Measurements from ENCODE around the gene PCBP3. TPM values are rescaled to one million over a fixed set of nuclear protein-coding genes. Genes with fewer than 3 reads are reported as not detected.
"Not testable (repeated sequence)": the region's sequence is repeated elsewhere in the genome, so short reads cannot be mapped to it uniquely, and the experiment has no call there.

Gene PCBP3
- total RNA-seq, 1 donor from 2014 or later = 5.0 TPM

DNA sequence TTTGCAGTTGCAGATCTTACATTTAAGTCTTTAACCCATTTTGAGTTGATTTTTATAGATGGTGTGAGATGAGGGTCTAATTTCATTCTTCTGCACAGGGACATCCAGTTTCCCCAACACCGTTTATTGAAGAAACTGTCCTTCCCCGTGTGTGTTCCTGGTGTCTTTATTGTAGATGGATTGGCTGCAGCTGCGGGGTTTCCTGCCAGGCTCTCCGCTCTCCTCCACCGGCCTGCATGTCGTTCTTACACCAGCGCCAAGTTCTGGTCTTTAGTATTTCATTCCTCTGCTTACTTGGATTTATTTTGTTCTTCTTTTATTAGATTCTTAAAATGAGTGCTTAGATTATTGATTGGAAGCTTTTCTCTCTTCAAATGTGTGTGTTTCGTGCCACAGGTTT lies 239.1 kb downstream of the PCBP3 start:
- no peak for DNase-seq (ENCODE audit: low spot score in 2 of 2, unreplicated experiment in 2 of 2)
- H3K9me3 Mint-ChIP-seq = no peaks in the 10 kb centered on the region
- no peaks in the 10 kb centered on the region for H3K36me3 Mint-ChIP-seq
- H3K27ac Mint-ChIP-seq = no peak overlapping the region
- peaks cover 5% of the 10 kb centered on the region for H3K27me3 Mint-ChIP-seq (ENCODE audit: low read depth)
- H3K4me3 Mint-ChIP-seq = no peak overlapping the region
- peaks cover 23% of the 10 kb centered on the region for H3K4me1 Mint-ChIP-seq
- TF ChIP-seq, protein P1, sequence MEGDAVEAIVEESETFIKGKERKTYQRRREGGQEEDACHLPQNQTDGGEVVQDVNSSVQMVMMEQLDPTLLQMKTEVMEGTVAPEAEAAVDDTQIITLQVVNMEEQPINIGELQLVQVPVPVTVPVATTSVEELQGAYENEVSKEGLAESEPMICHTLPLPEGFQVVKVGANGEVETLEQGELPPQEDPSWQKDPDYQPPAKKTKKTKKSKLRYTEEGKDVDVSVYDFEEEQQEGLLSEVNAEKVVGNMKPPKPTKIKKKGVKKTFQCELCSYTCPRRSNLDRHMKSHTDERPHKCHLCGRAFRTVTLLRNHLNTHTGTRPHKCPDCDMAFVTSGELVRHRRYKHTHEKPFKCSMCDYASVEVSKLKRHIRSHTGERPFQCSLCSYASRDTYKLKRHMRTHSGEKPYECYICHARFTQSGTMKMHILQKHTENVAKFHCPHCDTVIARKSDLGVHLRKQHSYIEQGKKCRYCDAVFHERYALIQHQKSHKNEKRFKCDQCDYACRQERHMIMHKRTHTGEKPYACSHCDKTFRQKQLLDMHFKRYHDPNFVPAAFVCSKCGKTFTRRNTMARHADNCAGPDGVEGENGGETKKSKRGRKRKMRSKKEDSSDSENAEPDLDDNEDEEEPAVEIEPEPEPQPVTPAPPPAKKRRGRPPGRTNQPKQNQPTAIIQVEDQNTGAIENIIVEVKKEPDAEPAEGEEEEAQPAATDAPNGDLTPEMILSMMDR (IDR thresholded peaks at IDR 0.05; ENCODE audit: unreplicated experiment) = no peak

DNA sequence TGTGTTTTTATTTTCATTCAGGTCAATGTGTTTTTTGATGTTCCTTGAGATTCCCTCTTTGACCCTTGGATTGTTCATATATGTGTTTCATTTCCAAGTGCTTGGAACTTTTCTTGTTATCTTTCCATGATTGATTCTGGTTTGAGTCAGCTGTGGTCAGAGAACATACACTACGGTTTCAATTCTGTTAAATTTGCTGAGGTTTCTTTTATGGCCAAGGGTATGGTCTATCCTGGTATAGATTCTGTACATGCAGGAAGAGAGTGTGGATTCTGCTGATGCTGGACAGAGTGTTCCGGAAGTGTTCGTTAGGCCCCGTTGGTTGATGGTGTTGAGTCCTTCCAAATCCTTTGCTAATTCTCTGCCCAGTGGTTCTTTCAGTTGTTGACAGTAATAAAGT lies 239.6 kb downstream of the PCBP3 start:
- TF ChIP-seq, protein P1 (IDR thresholded peaks at IDR 0.05; ENCODE audit: unreplicated experiment) = no peak
- no peak for DNase-seq (ENCODE audit: low spot score in 2 of 2, unreplicated experiment in 2 of 2)
- Mint-ChIP-seq H3K9me3 (no peaks in the 10 kb centered on the region), H3K4me1 (peaks cover 24% of the 10 kb centered on the region), H3K27me3 (ENCODE audit: low read depth) (peaks cover 5% of the 10 kb centered on the region), H3K4me3 (no peak overlapping the region), H3K27ac (no peak overlapping the region), H3K36me3 (no peaks in the 10 kb centered on the region)

DNA sequence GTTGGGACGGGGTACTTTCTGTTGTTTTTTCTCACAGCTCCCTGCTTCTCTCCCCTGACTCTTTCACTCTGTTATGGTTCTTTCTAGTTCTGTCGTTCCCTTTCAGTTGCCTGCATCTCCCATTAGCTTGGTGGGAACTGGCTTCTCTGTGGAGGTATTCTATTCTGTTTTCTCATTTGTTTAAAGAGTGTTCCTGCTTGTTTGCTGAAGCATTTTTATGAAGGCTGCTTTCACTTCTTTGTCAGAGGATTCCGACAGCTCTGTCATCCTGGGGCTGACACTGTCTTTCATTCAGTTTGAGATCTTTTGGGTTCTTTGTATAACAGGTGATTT lies 242.0 kb downstream of the PCBP3 start:
- H3K27me3 Mint-ChIP-seq (ENCODE audit: low read depth) = peaks cover 10% of the 10 kb centered on the region

DNA sequence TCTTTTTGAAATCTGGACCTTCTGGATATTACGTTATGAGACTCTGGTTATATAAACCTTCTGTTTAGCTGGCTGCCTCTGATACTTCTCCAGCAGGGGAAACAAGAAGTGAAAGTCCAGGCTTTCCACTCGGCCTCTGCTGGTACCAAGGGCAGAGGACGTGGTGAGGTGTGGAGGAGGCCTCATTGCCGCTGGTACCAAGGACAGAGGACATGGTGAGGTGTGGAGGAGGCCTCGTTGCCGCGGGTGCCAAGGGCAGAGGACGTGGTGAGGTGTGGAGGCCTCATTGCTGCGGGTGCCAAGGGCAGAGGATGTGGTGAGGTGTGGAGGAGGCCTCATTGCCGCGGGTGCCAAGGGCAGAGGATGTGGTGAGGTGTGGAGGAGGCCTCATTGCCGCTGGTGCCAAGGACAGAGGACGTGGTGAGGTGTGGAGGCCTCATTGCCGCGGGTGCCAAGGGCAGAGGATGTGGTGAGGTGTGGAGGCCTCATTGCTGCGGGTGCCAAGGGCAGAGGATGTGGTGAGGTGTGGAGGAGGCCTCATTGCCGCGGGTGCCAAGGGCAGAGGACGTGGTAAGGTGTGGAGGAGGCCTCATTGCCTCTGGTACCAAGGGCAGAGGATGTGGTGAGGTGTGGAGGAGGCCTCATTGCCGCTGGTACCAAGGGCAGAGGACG lies 242.5 kb downstream of the PCBP3 start:
- Mint-ChIP-seq H3K27me3 (ENCODE audit: low read depth) (peaks cover 15% of the 10 kb centered on the region), H3K4me1 (peaks cover 18% of the 10 kb centered on the region)
- not testable (repeated sequence) for H3K9me3 Mint-ChIP-seq; H3K36me3 Mint-ChIP-seq; DNase-seq (ENCODE audit: low spot score in 2 of 2, unreplicated experiment in 2 of 2); H3K27ac Mint-ChIP-seq; H3K4me3 Mint-ChIP-seq

More for the DNA sequence above, 242.0 kb downstream of the PCBP3 start:
- Mint-ChIP-seq H3K4me1 (peaks cover 18% of the 10 kb centered on the region), H3K4me3 (no peak overlapping the region), H3K36me3 (no peaks in the 10 kb centered on the region), H3K9me3 (no peaks in the 10 kb centered on the region), H3K27ac (peak overlapping the region; percentile 26)
- TF ChIP-seq, protein P1 (IDR thresholded peaks at IDR 0.05; ENCODE audit: unreplicated experiment) = no peak
- no peak for DNase-seq (ENCODE audit: low spot score in 2 of 2, unreplicated experiment in 2 of 2)

DNA sequence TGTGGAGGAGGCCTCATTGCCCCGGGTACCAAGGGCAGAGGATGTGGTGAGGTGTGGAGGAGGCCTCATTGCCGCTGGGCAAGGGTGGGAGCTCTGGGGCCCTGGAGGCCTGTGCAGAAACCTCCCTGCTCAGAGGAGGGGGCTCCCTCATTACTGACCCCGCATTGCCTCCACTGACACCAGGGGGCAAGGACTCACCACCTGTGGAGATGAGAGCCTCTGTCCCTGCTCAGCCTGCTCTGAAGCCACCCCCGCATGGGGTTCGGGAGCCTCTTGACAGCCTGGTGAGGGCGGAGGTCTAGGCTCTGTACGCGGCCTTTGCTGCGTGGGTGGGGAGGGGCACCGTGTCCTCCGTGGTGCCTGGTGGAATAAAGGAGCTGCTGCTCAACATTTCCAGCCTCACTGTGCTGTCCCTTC lies 243.1 kb downstream of the PCBP3 start:
- DNase-seq (ENCODE audit: low spot score in 2 of 2, unreplicated experiment in 2 of 2) = no peak
- Mint-ChIP-seq H3K4me1 (peaks cover 21% of the 10 kb centered on the region), H3K4me3 (no peak overlapping the region), H3K36me3 (no peaks in the 10 kb centered on the region), H3K27ac (no peak overlapping the region), H3K27me3 (ENCODE audit: low read depth) (peaks cover 15% of the 10 kb centered on the region), H3K9me3 (no peaks in the 10 kb centered on the region)
- TF ChIP-seq, protein P1 (IDR thresholded peaks at IDR 0.05; ENCODE audit: unreplicated experiment) = no peak

GRCh38 chr21:45887120-45887611 lies 243.6 kb downstream of the PCBP3 start:
- no peak for DNase-seq (ENCODE audit: low spot score in 2 of 2, unreplicated experiment in 2 of 2)

More at GRCh38 chr21:45887120-45887611, 243.6 kb downstream of the PCBP3 start:
- Mint-ChIP-seq H3K27ac (peak overlapping the region; percentile 19), H3K36me3 (no peaks in the 10 kb centered on the region), H3K27me3 (ENCODE audit: low read depth) (peaks cover 16% of the 10 kb centered on the region), H3K9me3 (no peaks in the 10 kb centered on the region), H3K4me1 (peaks cover 27% of the 10 kb centered on the region), H3K4me3 (no peak overlapping the region)
- TF ChIP-seq, protein P1 (IDR thresholded peaks at IDR 0.05; ENCODE audit: unreplicated experiment) = no peak

Data from mesothelial cell of epicardium (in vitro differentiated cells).